ENCODE measurements around the gene LUC7L3.
"Not testable (repeated sequence)": the region's sequence is repeated elsewhere in the genome, so short reads cannot be mapped to it uniquely, and the experiment has no call there.

Gene LUC7L3

DNA sequence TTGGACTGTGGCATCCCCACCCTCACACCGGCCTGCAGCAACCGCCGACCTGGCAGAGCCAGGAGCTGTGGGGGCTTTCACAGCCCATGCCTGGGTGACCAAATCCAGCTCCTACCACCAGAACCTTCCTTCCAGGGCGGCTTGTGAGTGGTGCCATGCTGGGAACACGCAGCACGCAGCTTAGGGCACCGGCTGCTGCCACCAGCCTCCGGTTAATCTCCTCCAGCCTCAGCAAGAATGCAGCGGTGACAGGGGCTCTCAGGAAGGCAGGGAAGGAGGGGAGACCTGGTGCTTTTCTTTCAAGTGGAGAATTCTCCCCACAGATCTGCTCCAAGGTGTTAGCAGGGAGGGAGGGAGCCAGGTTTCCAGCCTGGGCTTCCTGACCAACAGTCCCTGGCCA is 80.2 kb downstream of the LUC7L3 start:
- Histone ChIP-seq H3K27me3 (ENCODE audit: control insufficient read depth, insufficient read depth, low read length, poor library complexity, severe bottlenecking) (no peaks in the 10 kb centered on the region), H3K4me1 (ENCODE audit: control insufficient read depth, insufficient read depth, low read length) (peaks cover 11% of the 10 kb centered on the region), H3K36me3 (ENCODE audit: control insufficient read depth, insufficient read depth, low read length) (no peaks in the 10 kb centered on the region), H3K27ac (ENCODE audit: insufficient read depth, low read depth, low read length, poor library complexity, severe bottlenecking) (peak overlapping the region; percentile 36), H3K9me3 (ENCODE audit: control insufficient read depth, low read length) (no peaks in the 10 kb centered on the region), H3K4me3 (ENCODE audit: insufficient read depth, low read depth, low read length) (no peak overlapping the region)
- 80 to 83% methylated on average over 9 of the region's 9 CpGs for WGBS, 2 experiments

DNA sequence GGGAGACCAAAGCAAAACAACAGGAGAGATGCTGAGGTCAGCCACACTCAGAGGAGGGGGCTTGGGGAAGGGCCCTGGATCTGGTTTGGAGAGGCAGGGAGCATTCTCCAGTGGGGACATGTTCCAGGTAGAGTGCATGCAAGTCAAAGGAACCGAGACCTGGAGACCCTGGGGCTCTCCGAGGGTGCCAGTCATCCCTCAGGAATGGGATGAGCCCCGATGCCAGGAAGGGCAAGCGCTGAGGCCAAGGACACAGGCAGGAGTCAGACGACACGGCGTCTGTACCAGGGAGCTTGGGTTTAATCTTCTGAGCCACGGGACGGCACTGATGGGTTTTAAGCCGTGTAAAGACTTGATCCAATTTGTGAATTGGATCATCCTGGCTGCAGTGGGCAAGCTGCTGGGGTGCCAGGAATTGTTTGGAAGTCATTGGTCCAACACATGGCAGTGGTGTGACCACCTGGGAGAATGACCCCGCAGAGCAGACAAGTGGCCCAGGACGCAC is 80.8 kb downstream of the LUC7L3 start:
- Histone ChIP-seq H3K4me1 (ENCODE audit: control insufficient read depth, insufficient read depth, low read length) (peaks cover 11% of the 10 kb centered on the region), H3K4me3 (ENCODE audit: insufficient read depth, low read depth, low read length) (no peak overlapping the region), H3K27ac (ENCODE audit: insufficient read depth, low read depth, low read length, poor library complexity, severe bottlenecking) (no peak overlapping the region), H3K9me3 (ENCODE audit: control insufficient read depth, low read length) (no peaks in the 10 kb centered on the region), H3K36me3 (ENCODE audit: control insufficient read depth, insufficient read depth, low read length) (no peaks in the 10 kb centered on the region), H3K27me3 (ENCODE audit: control insufficient read depth, insufficient read depth, low read length, poor library complexity, severe bottlenecking) (no peaks in the 10 kb centered on the region)
- WGBS, 2 experiments: 93% methylated on average over 12 of the region's 12 CpGs

DNA sequence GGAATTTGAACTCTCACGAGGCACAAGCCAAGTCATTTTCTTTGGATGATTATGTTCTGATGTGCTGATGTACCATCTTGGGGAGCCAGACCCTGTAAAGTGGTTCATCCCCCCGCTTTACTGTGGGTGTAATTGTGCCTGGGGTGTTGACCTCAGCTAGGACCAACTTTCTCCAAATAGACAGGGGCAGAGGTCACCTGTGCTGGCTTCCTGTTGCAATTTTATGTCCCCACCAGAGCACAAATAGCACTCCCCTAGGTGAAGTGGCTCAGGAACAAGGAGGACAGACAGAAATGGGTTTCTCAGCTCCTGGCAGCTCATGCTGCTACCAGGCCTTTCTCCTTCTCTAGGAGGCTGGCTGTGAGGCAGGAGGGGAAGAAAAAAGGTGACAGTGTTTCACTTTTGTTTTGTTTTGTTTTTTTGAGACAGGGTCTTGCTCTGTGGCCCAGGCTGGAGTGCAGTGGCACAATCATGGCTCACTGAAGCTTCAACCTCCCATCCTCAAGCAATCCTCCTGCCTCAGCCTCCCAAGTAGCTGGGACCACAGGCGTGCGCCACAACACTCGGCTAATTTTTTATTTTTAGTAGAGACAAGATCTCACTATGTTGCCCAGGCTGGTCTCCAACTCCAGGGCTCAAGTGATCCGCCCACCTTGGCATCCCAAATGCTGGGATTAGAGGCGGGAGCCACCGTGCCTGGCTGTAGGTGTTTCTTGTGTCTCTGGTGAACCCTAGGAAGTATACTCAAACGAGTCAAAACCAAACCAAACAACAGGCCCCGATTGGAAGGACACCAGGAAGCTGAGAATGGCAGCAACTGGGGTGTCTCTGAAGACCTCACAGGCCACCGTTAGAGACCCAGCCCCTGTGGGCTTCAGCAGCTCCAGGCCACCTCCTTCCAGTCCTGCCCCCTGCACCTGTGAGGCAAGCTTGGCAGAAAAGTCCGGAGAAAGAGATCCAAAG is 83.5 kb downstream of the LUC7L3 start:
- Histone ChIP-seq H3K4me3 (ENCODE audit: insufficient read depth, low read depth, low read length) (no peak overlapping the region), H3K9me3 (ENCODE audit: control insufficient read depth, low read length) (no peaks in the 10 kb centered on the region), H3K27me3 (ENCODE audit: control insufficient read depth, insufficient read depth, low read length, poor library complexity, severe bottlenecking) (no peaks in the 10 kb centered on the region), H3K36me3 (ENCODE audit: control insufficient read depth, insufficient read depth, low read length) (no peaks in the 10 kb centered on the region), H3K4me1 (ENCODE audit: control insufficient read depth, insufficient read depth, low read length) (peaks cover 11% of the 10 kb centered on the region), H3K27ac (ENCODE audit: insufficient read depth, low read depth, low read length, poor library complexity, severe bottlenecking) (peak overlapping the region; percentile 16)
- 88 to 93% methylated on average over 12 of the region's 12 CpGs for WGBS, 2 experiments

GRCh38 chr17:50803676-50804075 is 84.3 kb downstream of the LUC7L3 start:
- Histone ChIP-seq H3K4me3 (ENCODE audit: insufficient read depth, low read depth, low read length) (no peak overlapping the region), H3K27ac (ENCODE audit: insufficient read depth, low read depth, low read length, poor library complexity, severe bottlenecking) (peak overlapping the region; percentile 16), H3K4me1 (ENCODE audit: control insufficient read depth, insufficient read depth, low read length) (peaks cover 6% of the 10 kb centered on the region), H3K36me3 (ENCODE audit: control insufficient read depth, insufficient read depth, low read length) (no peaks in the 10 kb centered on the region), H3K9me3 (ENCODE audit: control insufficient read depth, low read length) (no peaks in the 10 kb centered on the region), H3K27me3 (ENCODE audit: control insufficient read depth, insufficient read depth, low read length, poor library complexity, severe bottlenecking) (no peaks in the 10 kb centered on the region)
- WGBS, 2 experiments: 82 to 84% methylated on average over 6 of the region's 6 CpGs

GRCh38 chr17:50804749-50805475 is 85.5 kb downstream of the LUC7L3 start:
- 88 to 94% methylated on average over 13 of the region's 13 CpGs for WGBS, 2 experiments
- not testable (repeated sequence) for H3K4me1 ChIP-seq (ENCODE audit: control insufficient read depth, insufficient read depth, low read length); H3K36me3 ChIP-seq (ENCODE audit: control insufficient read depth, insufficient read depth, low read length); H3K27me3 ChIP-seq (ENCODE audit: control insufficient read depth, insufficient read depth, low read length, poor library complexity, severe bottlenecking); H3K27ac ChIP-seq (ENCODE audit: insufficient read depth, low read depth, low read length, poor library complexity, severe bottlenecking); H3K9me3 ChIP-seq (ENCODE audit: control insufficient read depth, low read length); H3K4me3 ChIP-seq (ENCODE audit: insufficient read depth, low read depth, low read length)

DNA sequence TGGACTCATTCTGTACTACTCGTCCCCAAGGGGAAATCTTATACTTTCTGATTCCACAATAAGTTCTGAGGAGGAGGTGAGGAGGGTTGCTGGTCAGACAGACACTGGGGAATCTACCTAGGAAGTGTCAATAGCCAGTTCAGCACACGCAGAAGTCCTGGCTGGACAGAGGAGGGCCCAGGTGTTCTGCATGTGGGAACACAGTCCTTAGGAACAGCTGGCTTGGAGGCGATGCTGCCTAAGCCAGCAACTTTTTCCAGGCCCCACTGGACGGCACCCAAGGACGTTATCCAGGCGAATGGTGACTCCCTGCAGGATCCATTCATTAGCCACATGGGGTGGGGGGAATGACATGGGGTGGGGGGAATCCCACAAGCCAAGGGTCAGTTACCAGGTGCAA is 86.1 kb downstream of the LUC7L3 start:
- no peaks in the 10 kb centered on the region for H3K4me1 ChIP-seq (ENCODE audit: control insufficient read depth, insufficient read depth, low read length)
- H3K9me3 ChIP-seq (ENCODE audit: control insufficient read depth, low read length): no peaks in the 10 kb centered on the region
- H3K36me3 ChIP-seq (ENCODE audit: control insufficient read depth, insufficient read depth, low read length): no peaks in the 10 kb centered on the region
- H3K27ac ChIP-seq (ENCODE audit: insufficient read depth, low read depth, low read length, poor library complexity, severe bottlenecking): no peak overlapping the region
- 81 to 83% methylated on average over 6 of the region's 6 CpGs for WGBS, 2 experiments
- no peaks in the 10 kb centered on the region for H3K27me3 ChIP-seq (ENCODE audit: control insufficient read depth, insufficient read depth, low read length, poor library complexity, severe bottlenecking)
- no peak overlapping the region for H3K4me3 ChIP-seq (ENCODE audit: insufficient read depth, low read depth, low read length)
